Spleen (tissue), 7 donors: ENCODE results near the gene TANGO6.

Source experiments
- CTCF ChIP-seq, 11 experiments: fragments of 200-600 bp in 7 of 11; fragments of 450-650 bp in 4 of 11; sonication (generic) in 4 of 11; IDR thresholded peaks in 8 of 11; conservative IDR thresholded peaks in 3 of 11; 1 replicate in 7 of 11; 2 replicates in 4 of 11; pipeline versions ENCODE4 v1.4.0 to v1.8.0; 2016 to 2021; ENCODE audit warnings: antibody characterized with exemption in 11 of 11, inconsistent platforms in 4 of 11, mild to moderate bottlenecking in 1 of 11
- POLR2A ChIP-seq, 3 donors: fragments of 450-650 bp; IDR thresholded peaks; one replicate each; pipeline ENCODE4 v1.5.1; 2017; ENCODE audit warnings: antibody characterized with exemption in 3 of 3, mild to moderate bottlenecking in 1 of 3
- POLR2AphosphoS5 ChIP-seq, 3 donors: sonication (generic); formaldehyde crosslinking; IDR thresholded peaks; one replicate each; pipeline ENCODE4 v1.5.1; 2017; ENCODE audit warnings: antibody characterized with exemption in 3 of 3
- donor health status: DM: no; HTN: no; CAD: no; lungs with moderate emphysema.
- donor health status: DM: no; HTN: no; CAD: no.
- donor health status: DM: no; HTN: no; CAD: no.

DNA sequence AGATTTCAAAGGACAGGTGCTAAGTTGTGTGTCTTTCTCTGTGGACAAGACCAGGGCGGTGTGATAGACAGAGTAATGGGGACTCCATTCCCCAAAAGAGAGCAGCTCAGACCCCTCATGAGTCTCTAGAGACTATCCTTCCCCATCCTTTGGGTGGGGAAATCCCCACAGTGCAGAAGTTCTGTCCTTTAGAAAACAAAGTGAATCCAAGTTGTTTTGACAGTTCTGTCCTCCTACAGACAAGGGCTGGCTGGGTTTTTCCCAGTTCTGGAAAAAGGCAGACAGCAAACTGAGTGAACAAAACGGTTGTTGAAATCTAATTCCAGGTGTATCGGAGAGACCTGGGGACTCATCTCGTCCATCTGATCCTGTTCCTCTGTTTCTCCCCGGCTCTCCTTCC, 251.2 kb downstream of the TANGO6 start:
- no peak for TF ChIP-seq CTCF (IDR thresholded peaks at IDR 0.05 in 8 of 11, conservative IDR thresholded peaks at IDR 0.05 in 3 of 11)
- TF ChIP-seq POLR2A (IDR thresholded peaks at IDR 0.05) = no peak
- TF ChIP-seq POLR2AphosphoS5 (IDR thresholded peaks at IDR 0.05) = no peak
